Psoas muscle (tissue), 8 donors: Measurements from ENCODE around the gene ZKSCAN1. TPM values are rescaled to one million over a fixed set of nuclear protein-coding genes. Genes with fewer than 3 reads are reported as not detected.

Experiments used
- ATAC-seq, 4 donors: fragments of 200-7000 bp; cut with Tn5 transposase; one replicate each; pipeline ENCODE4 v1.9.1; 2020; ENCODE audit warnings: moderate library complexity in 3 of 4, mild to moderate bottlenecking in 2 of 4
- DNase-seq, 2 donors: peaks; one replicate each; pipeline ENCODE4 v3.0.0-alpha.2; 2020
- H3K27ac ChIP-seq: fragments of 200-600 bp; one replicate; pipeline ENCODE4 v1.8.0; 2022
- H3K27me3 ChIP-seq, 3 donors: fragments of 200-600 bp in 1 of 3; one replicate each; pipeline versions ENCODE4 v1.6.1 to v1.8.0; 2013 to 2022; ENCODE audit warnings: low read length in 2 of 3, mild to moderate bottlenecking in 2 of 3, moderate library complexity in 1 of 3; ENCODE audit not compliant: insufficient read depth in 3 of 3
- H3K36me3 ChIP-seq, 2 donors: fragments of 200-600 bp in 1 of 2; one replicate each; pipeline versions ENCODE4 v1.6.1 to v1.8.0; 2013 to 2022; ENCODE audit warnings: low read depth in 1 of 2, mild to moderate bottlenecking in 1 of 2, moderate library complexity in 1 of 2; ENCODE audit not compliant: insufficient read depth in 1 of 2
- H3K4me1 ChIP-seq: fragments of 200-600 bp; one replicate; pipeline ENCODE4 v1.8.0; 2022
- H3K4me3 ChIP-seq: fragments of 200-600 bp; one replicate; pipeline ENCODE4 v1.8.0; 2022; ENCODE audit warnings: mild to moderate bottlenecking
- H3K9me3 ChIP-seq: fragments of 200-600 bp; one replicate; pipeline ENCODE4 v1.8.0; 2022
- WGBS, 3 donors: extraction: QIAGEN DNeasy Blood & Tissue Kit; methylation state at CpG; one replicate each; pipeline versions ENCODE4 v1.1.6 to v1.1.7; 2013; 5-methylcytosine and 5-hydroxymethylcytosine counted together
- intact Hi-C, 2 donors: fragments of 100-400 bp; cut with DNase I; formaldehyde crosslinking; loops; one replicate each; pipeline versions ENCODE4 v1.11.0 to v1.14.2; 2022
- polyA plus RNA-seq, 3 donors: library from polyadenylated mRNA; stranded (reverse); fragments of 200-250 nt; gene quantifications; one replicate each; pipeline ENCODE4 v1.2.3, GENCODE V29; 2013
- total RNA-seq, 4 donors: library from RNA; stranded (reverse); fragmentation: NEBNext Ultra II Directional in 2 of 4; extraction: Animal tissue kit (Norgen Biotek cat#: 25700) in 2 of 4; gene quantifications; one replicate each; pipeline versions ENCODE4 v1.2.1 to v1.2.4, GENCODE V29; 2021 to 2023
- TF ChIP-seq, protein P1 (sequence below): fragments of 200-600 bp; IDR thresholded peaks from one replicate; pipeline ENCODE4 v1.8.0; 2022; ENCODE audit warnings: antibody characterized with exemption
- donor health status: healthy with polysubstance abuse.
- donor health status: DM: no; HTN: no; CAD: no; lungs with moderate emphysema.
- donor health status: Bipolar disorder and iron deficiency.
- donor health status: healthy.
- donor health status: DM: yes; HTN: yes; CAD: no.
- donor health status: DM: no; HTN: no; CAD: no.
- donor health status: DM: no; HTN: no; CAD: no.
- donor health status: DM: yes; HTN: yes; CAD: no.

Gene ZKSCAN1
- total and polyA plus RNA-seq, 7 donors: 5.7 to 40.2 (median 38.5) TPM

DNA sequence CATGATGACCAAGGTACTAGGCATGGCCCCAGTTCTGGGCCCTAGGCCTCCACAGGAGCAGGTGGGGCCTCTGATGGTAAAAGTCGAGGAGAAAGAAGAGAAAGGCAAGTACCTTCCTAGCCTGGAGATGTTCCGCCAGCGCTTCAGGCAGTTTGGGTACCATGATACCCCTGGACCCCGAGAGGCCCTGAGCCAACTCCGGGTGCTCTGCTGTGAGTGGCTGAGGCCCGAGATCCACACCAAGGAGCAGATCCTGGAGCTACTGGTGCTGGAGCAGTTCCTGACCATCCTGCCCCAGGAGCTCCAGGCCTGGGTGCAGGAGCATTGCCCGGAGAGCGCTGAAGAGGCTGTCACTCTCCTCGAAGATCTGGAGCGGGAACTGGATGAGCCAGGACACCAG, 41.6 kb downstream of the ZKSCAN1 start:
- Histone ChIP-seq H3K4me3 (no peak overlapping the region), H3K4me1 (no peaks in the 10 kb centered on the region), H3K27ac (no peak overlapping the region), H3K9me3 (no peaks in the 10 kb centered on the region), H3K27me3 (no peaks in the 10 kb centered on the region), H3K36me3 (peaks cover 0 to 53% of the 10 kb centered on the region in 2 donors)
- TF ChIP-seq, protein P1, sequence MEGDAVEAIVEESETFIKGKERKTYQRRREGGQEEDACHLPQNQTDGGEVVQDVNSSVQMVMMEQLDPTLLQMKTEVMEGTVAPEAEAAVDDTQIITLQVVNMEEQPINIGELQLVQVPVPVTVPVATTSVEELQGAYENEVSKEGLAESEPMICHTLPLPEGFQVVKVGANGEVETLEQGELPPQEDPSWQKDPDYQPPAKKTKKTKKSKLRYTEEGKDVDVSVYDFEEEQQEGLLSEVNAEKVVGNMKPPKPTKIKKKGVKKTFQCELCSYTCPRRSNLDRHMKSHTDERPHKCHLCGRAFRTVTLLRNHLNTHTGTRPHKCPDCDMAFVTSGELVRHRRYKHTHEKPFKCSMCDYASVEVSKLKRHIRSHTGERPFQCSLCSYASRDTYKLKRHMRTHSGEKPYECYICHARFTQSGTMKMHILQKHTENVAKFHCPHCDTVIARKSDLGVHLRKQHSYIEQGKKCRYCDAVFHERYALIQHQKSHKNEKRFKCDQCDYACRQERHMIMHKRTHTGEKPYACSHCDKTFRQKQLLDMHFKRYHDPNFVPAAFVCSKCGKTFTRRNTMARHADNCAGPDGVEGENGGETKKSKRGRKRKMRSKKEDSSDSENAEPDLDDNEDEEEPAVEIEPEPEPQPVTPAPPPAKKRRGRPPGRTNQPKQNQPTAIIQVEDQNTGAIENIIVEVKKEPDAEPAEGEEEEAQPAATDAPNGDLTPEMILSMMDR: no peak
- intact Hi-C loops: loop anchor here in 1 of 2 donors (10.0 kb wide), 1 partner anchor 142 kb away; the partner anchor contains the start of gene TRIM4
- WGBS, 3 donors: 95 to 96% (median 95%) methylated on average over 10 of the region's 10 CpGs
- ATAC-seq: no peak
- no peak for DNase-seq

DNA sequence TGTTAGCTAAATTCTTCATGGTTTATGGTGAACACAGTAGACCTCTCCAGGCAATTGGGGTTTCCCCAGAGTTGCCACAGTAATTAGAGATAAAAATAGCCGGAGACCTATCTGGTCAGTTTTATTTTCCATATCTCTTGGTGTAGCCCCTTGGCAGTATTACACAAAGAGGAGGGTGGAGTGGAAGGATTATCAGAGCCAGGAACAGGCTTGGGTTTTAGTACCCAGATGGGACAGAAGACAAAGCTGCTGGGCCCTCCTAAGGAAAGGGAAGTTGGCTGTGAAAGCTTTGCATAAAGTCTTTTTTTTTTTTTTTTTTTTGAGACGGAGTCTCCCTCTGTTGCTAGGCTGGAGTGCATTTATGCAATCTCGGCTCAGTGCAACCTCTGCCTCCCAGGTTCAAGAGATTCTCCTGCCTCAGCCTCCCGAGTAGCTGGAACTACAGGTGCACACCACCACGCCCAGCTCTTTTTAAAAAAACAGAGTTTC, 43.9 kb downstream of the ZKSCAN1 start:
- no peak for ATAC-seq
- Histone ChIP-seq H3K27me3 (no peaks in the 10 kb centered on the region), H3K4me3 (no peak overlapping the region), H3K9me3 (no peaks in the 10 kb centered on the region), H3K4me1 (no peaks in the 10 kb centered on the region), H3K36me3 (peaks cover 3 to 76% of the 10 kb centered on the region in 2 donors), H3K27ac (no peak overlapping the region)
- 90 to 93% (median 93%) methylated on average over 5 of the region's 5 CpGs for WGBS, 3 donors
- no peak for DNase-seq
- intact Hi-C loops: loop anchor here in 1 of 2 donors (10.0 kb wide), 1 partner anchor 144 kb away; the partner anchor contains the start of gene TRIM4
- TF ChIP-seq, protein P1: no peak

DNA sequence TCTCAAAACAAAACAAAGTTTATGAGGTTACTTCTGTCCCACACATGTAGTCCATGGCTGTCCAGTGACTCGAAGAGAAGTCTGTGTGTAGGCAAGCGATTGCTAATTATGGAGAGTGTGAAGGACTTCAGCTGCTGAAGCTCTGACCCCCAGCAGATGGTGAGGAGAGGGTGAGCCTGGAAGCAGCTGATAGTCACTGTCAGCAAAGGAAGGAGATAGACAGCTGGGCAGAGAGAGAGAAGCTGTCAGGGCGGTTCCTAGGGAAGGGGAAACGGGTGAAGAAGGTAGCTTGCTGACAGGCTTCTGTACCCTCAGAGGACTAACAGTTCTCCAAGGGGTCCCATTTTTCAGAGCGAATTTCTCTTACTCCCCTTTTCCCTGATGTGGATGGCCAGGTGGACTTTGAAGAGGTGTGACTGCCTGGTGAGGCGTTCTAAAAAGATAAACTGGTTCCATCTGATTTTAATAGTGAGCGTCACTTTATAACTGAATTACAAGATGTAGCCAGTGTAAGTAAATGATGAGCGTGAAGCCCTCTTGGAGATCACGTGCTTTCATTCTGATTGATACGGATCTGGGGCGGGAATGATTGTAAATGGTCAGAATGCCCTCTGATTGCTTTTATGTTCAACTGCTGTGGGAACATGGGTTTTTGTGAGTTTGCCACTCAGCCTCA, 46.3 kb downstream of the ZKSCAN1 start:
- Histone ChIP-seq H3K36me3 (peaks cover 6 to 96% of the 10 kb centered on the region in 2 donors), H3K27me3 (no peaks in the 10 kb centered on the region), H3K4me1 (no peaks in the 10 kb centered on the region), H3K4me3 (no peak overlapping the region), H3K9me3 (no peaks in the 10 kb centered on the region), H3K27ac (no peak overlapping the region)
- DNase-seq (no peak), ATAC-seq (no peak)
- 86 to 94% (median 91%) methylated on average over 11 of the region's 11 CpGs for WGBS, 3 donors
- intact Hi-C loops: no loop called here
- TF ChIP-seq, protein P1: no peak

DNA sequence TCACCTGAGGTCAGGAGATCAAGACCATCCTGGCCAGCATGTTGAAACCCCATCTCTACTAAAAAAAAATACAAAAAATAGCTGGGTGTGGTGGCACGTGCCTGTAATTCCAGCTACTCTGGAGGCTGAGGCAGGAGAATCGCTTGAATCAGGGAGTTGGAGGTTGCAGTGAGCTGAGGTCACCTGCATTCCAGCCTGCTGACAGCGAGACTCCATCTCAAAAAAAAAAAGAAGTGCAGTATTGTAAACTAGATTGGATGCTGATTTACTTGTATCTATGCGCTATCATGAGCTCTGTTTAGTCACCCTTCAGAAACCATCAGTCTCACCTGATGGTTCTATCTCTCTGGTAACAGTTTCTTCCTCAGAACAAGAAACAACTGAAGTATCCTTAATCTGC, 48.0 kb downstream of the ZKSCAN1 start:
- intact Hi-C loops: no loop called here

More for the DNA sequence above, 48.0 kb downstream of the ZKSCAN1 start:
- Histone ChIP-seq H3K27ac (no peak overlapping the region), H3K36me3 (peaks cover 6 to 90% of the 10 kb centered on the region in 2 donors), H3K4me3 (no peak overlapping the region), H3K4me1 (no peaks in the 10 kb centered on the region), H3K27me3 (no peaks in the 10 kb centered on the region), H3K9me3 (no peaks in the 10 kb centered on the region)
- 90 to 98% (median 95%) methylated on average over 4 of the region's 4 CpGs for WGBS, 3 donors
- TF ChIP-seq, protein P1: no peak
- ATAC-seq (no peak), DNase-seq (no peak)
